MM.1S (cell line): Measurements from ENCODE around the gene PNPLA2.

Experiments used
- DNase-seq: peaks from one replicate; pipeline ENCODE4 v3.0.0-alpha.2; 2015
- H2AFZ ChIP-seq: fragments of 300-600 bp; sonication (generic); 2 replicates; pipeline ENCODE4 v1.6.0; 2016; ENCODE audit warnings: antibody characterized with exemption, low read length
- H3F3A ChIP-seq: fragments of 300-600 bp; sonication (generic); 2 replicates; pipeline ENCODE4 v1.6.1; 2016; ENCODE audit warnings: mild to moderate bottlenecking, antibody characterized with exemption, low read length, moderate library complexity, mixed read lengths; ENCODE audit not compliant: insufficient read depth
- H3K27ac ChIP-seq: fragments of 300-600 bp; sonication (generic); 2 replicates; pipeline ENCODE4 v1.5.1; 2016; ENCODE audit warnings: mild to moderate bottlenecking, low read length
- H3K27me3 ChIP-seq: fragments of 300-600 bp; sonication (generic); replicated peaks from 2 replicates; pipeline ENCODE4 v1.6.0; 2016; ENCODE audit warnings: low read length; ENCODE audit not compliant: insufficient read depth
- H3K36me3 ChIP-seq: fragments of 300-600 bp; sonication (generic); replicated peaks from 2 replicates; pipeline ENCODE4 v1.6.1; 2016; ENCODE audit warnings: mild to moderate bottlenecking, low read length, mixed read lengths; ENCODE audit not compliant: insufficient read depth
- H3K4me1 ChIP-seq: fragments of 300-600 bp; sonication (generic); 2 replicates; pipeline ENCODE4 v1.6.1; 2016; ENCODE audit warnings: low read length, mixed read lengths
- H3K4me2 ChIP-seq: fragments of 300-600 bp; sonication (generic); 2 replicates; pipeline ENCODE4 v1.6.0; 2016; ENCODE audit warnings: low read depth, low read length
- H3K4me3 ChIP-seq: fragments of 300-600 bp; sonication (generic); 2 replicates; pipeline ENCODE4 v1.5.1; 2016; ENCODE audit warnings: low read length, mixed read lengths
- H3K79me2 ChIP-seq: fragments of 300-600 bp; sonication (generic); 2 replicates; pipeline ENCODE4 v1.6.1; 2016; ENCODE audit warnings: mixed run types, low read length, mixed read lengths
- H3K9ac ChIP-seq: fragments of 300-600 bp; sonication (generic); 2 replicates; pipeline ENCODE4 v1.6.1; 2016; ENCODE audit warnings: low read length, mixed read lengths
- H3K9me2 ChIP-seq: fragments of 300-600 bp; sonication (generic); replicated peaks from 2 replicates; pipeline ENCODE4 v1.6.1; 2016; ENCODE audit warnings: mild to moderate bottlenecking, low read length, mixed read lengths; ENCODE audit not compliant: insufficient read depth
- H3K9me3 ChIP-seq: fragments of 300-600 bp; sonication (generic); replicated peaks from 2 replicates; pipeline ENCODE4 v1.6.1; 2016; ENCODE audit warnings: mild to moderate bottlenecking, low read length, mixed read lengths; ENCODE audit not compliant: insufficient read depth
- H4K20me1 ChIP-seq: fragments of 300-600 bp; sonication (generic); 2 replicates; pipeline ENCODE4 v1.6.1; 2016; ENCODE audit warnings: mild to moderate bottlenecking, low read length, moderate library complexity, mixed read lengths; ENCODE audit not compliant: insufficient read depth
- CTCF ChIP-seq: fragments of 300-600 bp; sonication (generic); IDR thresholded peaks from 2 replicates; pipeline ENCODE4 v1.5.1; 2016; ENCODE audit warnings: antibody characterized with exemption, low read length, mixed read lengths
- EZH2 ChIP-seq: fragments of 300-600 bp; sonication (generic); optimal IDR thresholded peaks from 2 replicates; pipeline ENCODE3; 2017; ENCODE audit warnings: low read depth, mild to moderate bottlenecking, antibody characterized with exemption, low read length, mixed read lengths
- EZH2phosphoT487 ChIP-seq: fragments of 300-600 bp; sonication (generic); IDR thresholded peaks from 2 replicates; pipeline ENCODE4 v1.6.1; 2018; ENCODE audit warnings: antibody characterized with exemption, low read length

The PNPLA2 gene

DNA sequence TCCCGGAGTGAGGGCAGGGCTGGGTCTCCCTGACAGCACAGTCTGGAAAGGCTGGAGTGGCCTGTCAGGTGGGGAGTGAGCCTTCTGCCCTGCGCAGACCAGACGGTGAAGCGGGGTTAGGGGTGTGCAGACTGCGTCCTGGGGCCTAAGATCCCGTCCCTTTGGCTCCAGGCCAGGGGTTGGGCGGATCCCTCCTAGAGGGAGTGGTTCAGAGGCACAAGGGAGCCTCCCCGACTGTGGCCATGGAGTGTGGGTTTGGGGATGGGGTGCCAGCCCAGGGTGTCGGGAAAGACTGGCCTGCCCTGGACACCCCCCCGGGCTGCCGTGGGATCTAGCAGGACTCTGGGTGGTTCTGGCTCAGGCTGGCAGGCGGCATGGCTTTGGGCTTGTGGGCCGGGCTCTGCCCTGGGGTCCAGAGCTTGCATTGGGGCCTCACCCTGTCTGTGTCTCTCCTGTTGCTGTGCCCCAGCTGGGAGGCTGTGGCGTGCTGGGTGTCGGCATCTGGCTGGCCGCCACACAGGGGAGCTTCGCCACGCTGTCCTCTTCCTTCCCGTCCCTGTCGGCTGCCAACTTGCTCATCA, 43.5 kb downstream of the PNPLA2 start:
- no peak for TF ChIP-seq CTCF
- no peak for TF ChIP-seq EZH2
- TF ChIP-seq EZH2phosphoT487 = no peak
- DNase-seq = no peak
- no peaks in the 10 kb centered on the region for H3K9me3 ChIP-seq
- H3K4me2 ChIP-seq = no peak overlapping the region
- no peak overlapping the region for H3K9ac ChIP-seq
- H3K27ac ChIP-seq = no peak overlapping the region
- H3K9me2 ChIP-seq = no peaks in the 10 kb centered on the region
- H3K36me3 ChIP-seq = no peaks in the 10 kb centered on the region
- H3K79me2 ChIP-seq = no peaks in the 10 kb centered on the region
- H2AFZ ChIP-seq = no peak overlapping the region
- no peak overlapping the region for H3K4me3 ChIP-seq
- peaks cover 47% of the 10 kb centered on the region for H3K27me3 ChIP-seq
- H4K20me1 ChIP-seq = no peaks in the 10 kb centered on the region
- no peaks in the 10 kb centered on the region for H3F3A ChIP-seq
- H3K4me1 ChIP-seq = no peaks in the 10 kb centered on the region

- no peak overlapping the region for H3K4me2 ChIP-seq
- TF ChIP-seq EZH2 (no peak), EZH2phosphoT487 (no peak), CTCF (no peak)
- H2AFZ ChIP-seq = no peak overlapping the region
- H3K9me3 ChIP-seq = no peaks in the 10 kb centered on the region
- no peaks in the 10 kb centered on the region for H4K20me1 ChIP-seq
- H3K27me3 ChIP-seq = peaks cover 45% of the 10 kb centered on the region
- no peaks in the 10 kb centered on the region for H3K79me2 ChIP-seq
- no peaks in the 10 kb centered on the region for H3K36me3 ChIP-seq
- no peaks in the 10 kb centered on the region for H3F3A ChIP-seq
- no peaks in the 10 kb centered on the region for H3K9me2 ChIP-seq
- H3K27ac ChIP-seq = no peak overlapping the region
- H3K4me3 ChIP-seq = no peak overlapping the region
- no peaks in the 10 kb centered on the region for H3K4me1 ChIP-seq
- DNase-seq = no peak
- no peak overlapping the region for H3K9ac ChIP-seq
Measured at GRCh38 chr11:862696-863022, 43.9 kb downstream of the PNPLA2 start.

DNA sequence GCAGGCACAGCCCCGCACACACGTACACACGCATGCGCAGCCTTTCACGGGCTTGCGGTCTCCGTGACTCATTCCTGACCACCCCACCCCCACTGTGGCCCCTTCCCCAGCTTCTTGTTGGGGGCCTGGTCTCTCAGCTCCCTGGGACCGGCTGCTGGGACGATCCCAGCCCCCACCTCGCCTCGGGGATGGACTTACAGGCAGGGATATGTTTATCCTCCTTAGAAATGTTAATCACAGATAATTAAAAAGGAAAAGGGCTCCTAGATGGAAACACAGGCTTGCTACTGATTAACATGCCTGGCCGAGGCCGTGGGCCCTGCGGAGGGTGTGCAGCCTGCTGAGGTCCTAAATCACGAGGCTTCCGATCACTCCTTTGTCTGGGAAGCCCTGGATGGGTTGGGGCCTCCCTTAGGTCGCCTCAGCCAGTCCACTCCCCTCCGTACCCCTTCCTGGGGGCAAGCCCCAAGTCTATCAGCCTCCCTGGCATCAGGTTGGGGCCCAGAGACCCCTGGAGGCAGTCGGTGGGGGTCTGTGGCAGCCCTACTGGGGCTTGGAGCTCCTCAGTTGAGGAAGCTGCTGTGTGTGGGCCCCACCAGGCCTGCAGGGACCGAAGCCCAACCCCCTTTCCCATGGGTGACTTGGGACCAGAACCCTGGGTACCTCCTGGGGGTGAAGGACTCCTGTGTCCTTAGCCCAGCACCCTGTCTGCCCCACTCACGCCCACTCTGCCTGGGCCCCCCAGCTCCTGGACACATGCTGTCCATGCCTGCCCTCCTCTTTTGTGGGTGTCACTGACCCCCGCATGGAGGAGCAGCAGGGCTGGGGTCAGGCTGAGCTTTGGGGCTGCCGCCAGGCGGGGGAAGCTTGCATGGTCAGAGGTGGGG, 44.6 kb downstream of the PNPLA2 start:
- H3K9me2 ChIP-seq = no peaks in the 10 kb centered on the region
- H4K20me1 ChIP-seq = no peaks in the 10 kb centered on the region
- no peak overlapping the region for H3K4me2 ChIP-seq
- no peak for DNase-seq
- peaks cover 39% of the 10 kb centered on the region for H3K27me3 ChIP-seq
- no peaks in the 10 kb centered on the region for H3F3A ChIP-seq
- H3K9ac ChIP-seq = no peak overlapping the region
- no peaks in the 10 kb centered on the region for H3K9me3 ChIP-seq
- no peaks in the 10 kb centered on the region for H3K79me2 ChIP-seq
- H3K4me1 ChIP-seq = no peaks in the 10 kb centered on the region
- TF ChIP-seq EZH2phosphoT487 = no peak
- TF ChIP-seq CTCF = no peak
- no peak for TF ChIP-seq EZH2
- no peak overlapping the region for H3K4me3 ChIP-seq
- no peak overlapping the region for H3K27ac ChIP-seq
- no peak overlapping the region for H2AFZ ChIP-seq
- no peaks in the 10 kb centered on the region for H3K36me3 ChIP-seq
